HG03103 (cell line): ENCODE results near the gene GRM8.
A peak's percentile ranks its signal among the peaks of the same experiment; 100 is the strongest.

Experiments used
- ATAC-seq: cut with Tn5 transposase; IDR thresholded peaks from one replicate; pipeline ENCODE4 v1.9.1; 2021; ENCODE audit warnings: low read depth; ENCODE audit not compliant: unreplicated experiment

Gene GRM8

DNA sequence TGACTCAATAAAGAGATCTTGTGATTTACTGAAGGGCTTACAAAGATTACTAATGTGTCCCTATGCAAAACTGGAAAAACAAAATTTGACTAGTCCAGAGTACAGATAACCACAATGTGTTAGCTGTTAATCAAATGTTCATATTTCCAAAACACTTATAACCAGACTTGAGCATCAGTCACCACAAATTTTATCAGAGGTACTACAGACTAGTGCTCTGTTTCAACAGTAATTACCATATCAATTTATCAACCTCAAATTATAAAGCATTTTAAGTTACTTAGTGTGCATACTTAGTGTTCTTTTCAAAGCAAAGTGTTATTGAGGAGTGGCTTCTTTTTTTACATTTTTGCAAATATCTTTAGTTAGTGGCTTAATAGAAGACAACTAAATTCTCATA is 765.9 kb downstream of the GRM8 start:
- no peak for ATAC-seq

DNA sequence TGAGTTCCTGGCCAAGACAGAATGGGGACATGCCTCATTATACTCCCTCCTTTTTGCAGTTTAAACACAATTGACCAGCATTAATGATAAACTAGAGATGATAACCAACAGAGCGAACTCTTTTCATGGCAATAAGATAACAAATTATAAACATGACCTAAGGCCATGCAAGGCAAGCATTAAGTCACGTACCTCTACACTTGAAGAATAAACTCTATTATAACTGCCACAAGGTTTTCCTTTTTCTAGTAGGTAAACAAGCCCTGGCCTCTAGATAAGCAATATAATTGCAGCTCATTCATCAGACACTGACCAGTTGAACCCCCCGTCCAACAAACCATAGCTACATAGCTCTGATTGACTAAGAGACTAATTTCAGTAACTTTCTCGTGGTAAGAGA is 767.0 kb downstream of the GRM8 start:
- ATAC-seq: no peak

DNA sequence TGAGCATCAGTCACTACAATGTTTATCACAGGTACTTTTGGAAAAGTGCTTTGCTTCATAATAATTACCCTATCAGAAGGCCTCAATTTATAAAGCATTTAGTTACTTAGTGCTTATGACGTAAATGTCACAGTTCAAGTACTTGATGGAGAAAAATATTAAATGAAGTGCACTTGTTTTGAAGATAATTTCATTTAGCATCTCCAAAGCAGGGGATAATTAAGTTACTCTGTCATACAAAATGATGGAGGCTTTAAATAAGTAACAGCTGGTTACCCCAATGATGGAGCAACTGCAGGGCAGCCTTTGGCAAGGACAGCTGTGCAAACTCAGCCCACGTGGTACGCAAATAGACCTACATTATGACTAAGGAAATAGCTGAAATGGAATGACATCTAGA is 768.8 kb downstream of the GRM8 start:
- ATAC-seq: no peak

DNA sequence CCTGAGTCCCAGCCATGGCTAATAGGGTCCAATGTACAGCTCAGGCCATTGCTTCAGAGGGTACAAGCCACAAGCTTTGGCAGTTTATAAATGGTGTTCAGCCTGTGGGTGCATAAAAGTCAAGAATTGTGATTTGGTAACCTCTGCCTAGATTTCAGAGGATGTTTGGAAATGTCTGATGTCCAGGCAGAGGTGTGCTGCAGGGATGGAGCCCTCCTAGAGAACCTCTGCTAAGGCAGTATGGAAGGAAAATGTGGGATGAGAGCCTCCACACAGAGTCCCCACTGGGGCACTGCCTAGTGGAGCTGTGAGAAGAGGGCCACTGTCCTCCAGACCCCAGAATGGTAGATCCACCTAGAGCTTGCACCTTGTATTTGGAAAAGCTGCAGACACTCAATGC is 779.9 kb downstream of the GRM8 start:
- no peak for ATAC-seq

DNA sequence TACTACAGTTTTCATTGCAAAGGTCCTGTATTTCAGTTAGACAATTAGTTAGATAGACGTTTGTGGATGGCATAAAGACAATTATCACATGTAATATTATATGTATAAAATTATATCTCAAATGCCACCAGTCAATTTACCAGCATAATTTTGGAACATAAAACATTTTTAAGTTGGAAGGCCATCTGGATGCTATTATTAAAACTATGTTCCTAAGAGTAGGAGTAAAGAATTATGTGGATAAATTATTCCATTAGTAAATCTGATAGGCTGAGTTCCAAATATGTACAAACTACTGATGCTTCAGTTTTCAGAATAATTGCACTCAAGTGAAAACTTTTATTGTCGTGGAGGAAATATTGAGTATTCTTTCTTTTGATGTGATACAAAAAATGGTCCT is 790.3 kb downstream of the GRM8 start:
- ATAC-seq: no peak

DNA sequence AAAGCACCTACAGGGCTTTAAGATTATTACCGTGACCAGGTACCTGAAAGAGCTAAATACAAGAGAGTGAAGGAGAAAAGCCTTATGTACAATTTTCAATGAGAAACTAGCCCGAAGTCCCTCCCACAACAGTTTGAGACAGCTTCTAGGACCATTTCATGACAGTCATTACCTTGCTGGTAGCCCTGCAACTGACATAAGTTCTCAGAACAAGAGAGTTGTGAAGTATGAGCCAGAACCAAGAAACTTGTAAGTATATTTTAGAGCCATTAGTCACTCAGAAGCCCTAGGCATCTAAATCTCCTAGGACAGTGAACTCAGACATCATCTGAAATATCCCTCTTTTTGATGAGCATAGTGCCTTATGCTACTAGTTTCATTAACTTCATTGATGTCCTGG is 792.1 kb downstream of the GRM8 start:
- no peak for ATAC-seq

DNA sequence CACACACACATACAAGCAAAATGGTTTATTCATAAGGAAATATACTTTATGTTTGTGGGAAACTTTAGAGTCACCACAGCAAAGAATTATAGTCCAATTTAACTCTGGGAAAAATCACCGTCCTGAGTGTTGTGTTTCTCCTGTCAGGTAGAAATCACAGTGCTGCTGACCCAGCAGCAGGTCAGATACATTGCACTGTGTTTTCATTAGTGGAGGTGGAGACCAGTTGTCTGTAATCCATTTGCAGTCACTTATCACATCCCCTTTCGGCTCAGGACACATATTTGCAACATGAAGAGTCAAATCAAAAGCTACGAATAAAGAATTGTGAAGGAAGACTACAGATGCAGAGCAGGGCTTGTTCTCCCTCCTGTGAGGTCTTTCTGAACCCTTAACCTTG is 799.6 kb downstream of the GRM8 start:
- no peak for ATAC-seq

DNA sequence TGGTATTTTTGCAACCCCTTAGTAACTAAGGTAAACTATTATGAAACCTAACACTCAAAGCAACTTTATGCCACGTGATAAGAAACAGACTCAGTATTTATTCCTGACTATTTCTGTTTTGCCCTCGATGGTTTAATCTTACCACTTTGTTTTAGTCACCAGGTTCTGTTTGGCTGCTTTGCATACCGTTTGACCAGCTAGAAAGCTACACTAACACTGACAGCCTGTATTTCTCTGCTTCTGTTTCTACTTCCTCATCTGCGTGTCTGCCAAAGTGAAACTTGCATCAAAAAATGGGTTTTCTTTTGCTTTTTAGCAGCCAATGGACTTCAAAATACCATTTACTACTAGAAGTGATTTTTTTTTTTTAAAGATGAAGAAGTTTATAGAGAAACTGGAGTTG is 802.5 kb downstream of the GRM8 start:
- ATAC-seq: peak; percentile 94

DNA sequence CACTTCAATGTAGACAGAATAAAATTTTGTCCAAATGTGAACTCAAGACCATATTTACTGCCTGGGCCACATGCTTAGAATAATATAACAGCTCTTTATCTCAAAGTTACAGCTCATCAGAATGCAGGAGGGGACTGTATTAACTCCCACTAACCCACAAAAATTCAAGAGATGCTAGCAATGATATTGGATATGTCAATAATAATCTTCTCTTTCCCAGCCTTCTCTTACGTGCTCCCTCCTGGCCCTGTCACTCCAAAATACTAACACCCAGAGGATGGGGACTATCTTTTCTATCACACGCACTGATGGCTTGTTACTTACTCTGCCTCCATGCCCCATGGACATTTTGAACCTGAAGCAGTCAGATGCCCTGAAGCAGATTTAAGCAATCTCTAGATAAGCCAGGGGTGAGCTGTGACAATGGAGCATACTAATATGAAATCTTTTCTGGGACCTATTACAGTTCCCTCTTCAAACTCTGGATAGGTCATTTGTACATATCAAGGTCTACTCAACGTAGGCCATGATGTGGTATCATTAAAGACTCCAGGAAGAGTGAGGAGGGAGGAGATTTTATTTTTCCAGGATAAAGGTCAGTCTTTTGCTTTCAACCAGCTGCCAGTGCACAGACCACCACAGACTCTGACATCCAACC is 803.0 kb downstream of the GRM8 start:
- ATAC-seq: peak; percentile 8

DNA sequence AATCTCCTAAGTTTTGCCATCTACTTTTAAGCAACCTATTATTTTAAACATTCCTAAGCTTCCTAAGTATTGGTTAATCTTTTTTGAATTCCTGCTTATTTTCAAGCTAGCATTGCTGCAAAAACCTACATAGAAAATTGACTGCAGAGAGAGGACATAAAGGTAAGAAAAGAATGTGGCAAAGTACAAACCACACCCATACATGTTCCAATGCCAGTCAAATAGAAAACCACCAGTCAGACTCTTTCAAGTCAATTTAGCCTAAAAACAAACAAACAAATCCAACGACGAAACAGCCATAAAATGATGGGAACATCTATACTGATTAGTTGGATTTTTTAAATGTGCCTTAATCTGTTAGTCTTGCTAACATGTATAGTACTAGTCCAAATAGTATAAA is 804.8 kb downstream of the GRM8 start:
- no peak for ATAC-seq

DNA sequence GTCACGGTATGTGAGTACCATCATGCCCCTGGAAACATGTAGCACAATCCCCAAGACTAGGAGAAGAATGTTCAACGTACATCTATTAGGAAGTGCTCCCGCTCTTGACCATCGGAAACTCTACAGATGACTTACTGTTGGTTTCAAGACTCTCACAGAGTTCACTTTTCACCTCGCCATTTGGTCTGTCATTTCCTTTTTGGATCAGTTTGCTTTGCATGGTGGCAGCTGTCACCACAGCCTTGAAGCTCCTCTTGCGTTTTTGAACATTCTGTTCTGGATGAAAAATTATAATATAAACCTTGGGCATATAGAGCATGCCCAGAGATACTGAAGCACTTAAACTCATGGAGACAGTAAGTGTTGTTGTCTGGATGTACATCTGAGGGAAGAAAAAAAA is 806.8 kb downstream of the GRM8 start:
- no peak for ATAC-seq

DNA sequence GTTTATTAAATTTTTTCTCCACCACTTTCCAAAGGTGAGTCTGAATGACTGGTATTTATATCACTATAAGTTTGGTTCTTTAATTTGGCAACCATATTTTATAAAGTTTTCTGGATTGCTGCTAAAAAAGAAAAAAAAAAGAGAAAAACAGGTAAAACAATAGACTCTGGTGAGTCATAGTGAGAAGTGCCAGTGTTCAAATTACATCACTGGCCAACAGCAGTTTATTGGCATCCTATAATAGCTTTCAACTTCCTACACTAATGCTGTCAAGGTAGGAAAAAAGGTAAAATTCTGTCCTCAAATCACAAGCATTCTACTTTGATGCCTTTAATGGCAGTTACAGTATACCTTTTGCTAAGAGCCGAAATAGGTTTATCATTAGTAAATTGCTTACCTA is 808.8 kb downstream of the GRM8 start:
- no peak for ATAC-seq

DNA sequence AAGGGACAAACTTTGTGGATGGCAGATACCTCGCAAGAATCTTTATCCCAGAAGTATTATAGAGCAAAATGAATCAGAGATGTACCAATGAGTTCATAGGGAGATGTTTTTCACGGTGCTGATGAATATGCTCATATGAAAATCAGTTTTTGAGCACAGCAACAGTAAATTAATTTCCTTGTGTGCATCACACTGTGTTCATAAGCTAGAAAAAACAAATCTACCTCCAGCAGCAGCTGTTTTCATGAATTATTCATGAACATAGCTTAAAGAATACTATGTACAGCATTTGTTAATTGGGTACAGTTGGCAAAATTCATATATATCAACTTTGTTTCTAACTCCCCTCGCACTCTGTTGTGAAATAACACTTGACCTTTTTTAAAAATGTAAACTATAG is 809.8 kb downstream of the GRM8 start:
- no peak for ATAC-seq

DNA sequence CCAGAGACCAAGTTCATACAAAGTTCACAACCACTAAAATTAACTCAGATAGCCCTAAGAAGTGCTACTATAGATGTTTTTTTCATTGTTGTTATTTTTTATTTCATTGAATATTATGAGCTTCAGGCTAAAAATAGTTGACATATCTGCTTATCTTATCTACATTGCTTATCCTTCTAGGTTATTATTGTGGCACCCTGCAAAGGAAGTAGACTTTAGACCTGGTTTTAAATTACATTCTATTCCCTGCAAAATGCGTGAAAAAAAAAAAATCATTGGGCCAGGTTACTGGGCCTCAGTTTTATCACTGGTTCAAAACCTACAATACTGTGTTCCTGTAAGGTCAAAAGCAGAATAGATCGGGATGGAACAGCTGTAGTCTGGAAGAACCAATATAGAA is 811.0 kb downstream of the GRM8 start:
- no peak for ATAC-seq

DNA sequence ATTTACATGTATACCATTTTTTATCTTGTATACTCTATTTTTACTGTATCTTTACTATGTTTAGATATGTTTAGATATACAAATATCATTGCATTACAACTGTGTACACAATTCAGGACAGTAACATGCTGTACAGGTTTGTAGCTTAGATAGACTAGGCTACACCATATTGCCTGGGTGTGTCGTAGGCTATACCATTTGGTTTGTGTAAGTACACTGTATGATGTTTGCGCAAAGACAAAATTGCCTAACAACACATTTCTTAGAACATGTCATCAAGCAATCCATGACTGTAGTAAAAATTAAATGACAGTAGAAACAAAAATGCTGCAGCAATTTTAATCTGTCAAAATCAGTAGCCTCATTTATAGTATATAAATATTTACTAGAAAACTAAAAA is 812.2 kb downstream of the GRM8 start:
- no peak for ATAC-seq

DNA sequence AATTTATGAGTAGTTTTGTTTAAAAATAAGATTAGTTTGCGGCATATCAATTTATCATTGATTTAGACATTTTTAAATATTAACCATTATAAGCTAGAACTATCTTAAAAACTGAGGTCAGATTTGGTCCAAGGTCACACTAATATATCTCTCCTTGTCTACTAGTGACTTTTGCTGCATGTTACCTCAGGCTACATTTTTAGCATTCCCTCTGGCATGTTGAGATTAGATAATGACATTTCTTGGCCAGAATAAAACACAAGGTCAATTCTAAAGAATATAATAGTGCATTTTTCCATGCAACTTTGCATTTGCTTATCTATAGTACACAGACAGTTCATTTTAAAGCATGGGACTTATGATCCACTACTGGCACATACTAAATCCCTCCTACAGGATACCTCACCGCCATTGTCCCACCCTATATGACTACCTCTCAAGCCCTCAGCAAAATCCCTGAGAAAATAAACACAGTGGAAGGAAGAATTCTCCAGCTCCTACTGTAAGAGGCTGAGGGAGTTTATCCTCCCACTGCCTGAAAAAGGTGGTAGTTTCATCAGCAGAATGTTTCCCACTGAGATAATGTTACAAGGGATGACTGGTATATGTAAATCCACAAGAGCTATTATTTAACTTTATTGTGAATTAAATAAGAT is 816.4 kb downstream of the GRM8 start:
- no peak for ATAC-seq

DNA sequence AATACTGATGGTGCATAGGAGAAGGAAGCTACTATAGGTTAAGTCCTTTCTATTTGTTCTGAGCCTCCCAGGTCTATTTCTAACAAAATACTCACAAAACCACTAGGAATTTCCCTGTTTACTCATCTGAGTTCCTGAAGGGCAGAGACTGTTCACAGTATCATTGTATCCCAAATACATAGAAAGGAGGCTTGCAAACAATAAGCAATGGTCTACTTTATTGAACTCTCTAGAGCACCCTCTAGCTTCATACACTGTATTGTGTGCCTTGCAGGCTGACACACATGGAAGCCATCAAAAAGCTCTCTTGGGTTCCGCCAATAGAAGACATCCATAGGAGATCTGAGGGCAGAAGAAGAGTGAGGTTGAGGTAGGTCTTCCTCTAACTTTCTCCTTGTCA is 826.1 kb downstream of the GRM8 start:
- no peak for ATAC-seq

DNA sequence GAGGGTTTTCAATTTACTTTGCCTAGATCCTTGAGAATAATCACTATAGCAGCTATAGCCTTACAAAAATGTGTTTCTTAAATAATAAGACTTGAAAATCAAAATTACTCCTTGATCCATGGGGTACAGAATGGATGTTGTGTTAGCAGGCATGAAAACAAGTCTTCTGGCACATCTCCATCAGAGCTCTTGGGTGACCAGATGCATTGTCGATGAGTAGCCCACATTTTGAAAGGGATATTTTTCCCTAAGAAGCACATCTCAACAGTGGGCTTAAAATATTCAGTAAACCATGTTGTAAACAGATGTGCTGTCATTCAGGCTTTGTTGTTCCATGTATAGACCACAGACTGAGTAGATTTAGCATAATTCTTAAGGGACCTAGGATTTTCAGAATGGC is 827.8 kb downstream of the GRM8 start:
- ATAC-seq: no peak

DNA sequence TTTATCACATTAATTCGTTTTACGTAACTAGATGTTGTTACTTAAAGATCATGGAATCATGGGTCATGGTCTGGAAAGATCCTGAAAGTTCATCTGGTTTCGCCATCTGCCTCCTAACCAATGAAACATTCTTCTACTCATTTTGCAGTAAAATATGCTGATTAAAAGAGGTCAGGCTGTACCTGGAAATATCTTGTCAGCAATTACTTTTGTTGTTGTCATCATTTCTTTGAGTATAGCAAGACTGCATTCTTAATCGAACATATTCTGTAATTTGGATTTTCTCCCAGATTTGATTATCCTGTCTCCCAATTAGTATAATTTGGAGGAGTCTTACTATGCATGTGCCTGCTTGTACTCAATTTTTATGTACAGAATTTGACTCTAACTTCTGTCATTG is 833.7 kb downstream of the GRM8 start:
- ATAC-seq: no peak

DNA sequence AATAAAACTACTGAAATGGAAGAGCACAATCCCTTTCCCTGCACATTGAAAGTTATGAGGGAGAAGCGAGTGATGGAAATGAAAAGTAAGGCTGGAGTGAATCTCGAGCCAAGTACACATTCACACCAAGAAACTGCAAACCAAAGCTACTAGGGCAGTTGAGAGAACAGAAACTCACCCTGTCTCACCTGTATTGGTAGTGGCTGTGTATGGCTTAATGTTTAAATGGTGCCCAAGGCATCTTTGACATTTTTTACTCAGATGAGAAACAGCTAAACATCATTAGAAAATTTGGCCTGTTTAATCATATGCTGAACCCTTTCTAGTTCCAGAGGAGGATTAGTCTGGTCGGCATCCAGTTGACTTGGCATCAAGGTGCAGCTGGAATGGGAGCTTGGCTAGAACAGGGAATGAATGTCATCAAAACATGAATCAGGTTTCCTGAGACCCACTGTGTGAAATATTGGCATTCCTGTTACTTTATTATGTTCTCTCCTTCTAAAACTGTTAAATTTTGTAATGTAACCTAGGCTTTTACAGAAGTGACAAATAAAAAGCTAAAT is 840.8 kb downstream of the GRM8 start:
- ATAC-seq: no peak

DNA sequence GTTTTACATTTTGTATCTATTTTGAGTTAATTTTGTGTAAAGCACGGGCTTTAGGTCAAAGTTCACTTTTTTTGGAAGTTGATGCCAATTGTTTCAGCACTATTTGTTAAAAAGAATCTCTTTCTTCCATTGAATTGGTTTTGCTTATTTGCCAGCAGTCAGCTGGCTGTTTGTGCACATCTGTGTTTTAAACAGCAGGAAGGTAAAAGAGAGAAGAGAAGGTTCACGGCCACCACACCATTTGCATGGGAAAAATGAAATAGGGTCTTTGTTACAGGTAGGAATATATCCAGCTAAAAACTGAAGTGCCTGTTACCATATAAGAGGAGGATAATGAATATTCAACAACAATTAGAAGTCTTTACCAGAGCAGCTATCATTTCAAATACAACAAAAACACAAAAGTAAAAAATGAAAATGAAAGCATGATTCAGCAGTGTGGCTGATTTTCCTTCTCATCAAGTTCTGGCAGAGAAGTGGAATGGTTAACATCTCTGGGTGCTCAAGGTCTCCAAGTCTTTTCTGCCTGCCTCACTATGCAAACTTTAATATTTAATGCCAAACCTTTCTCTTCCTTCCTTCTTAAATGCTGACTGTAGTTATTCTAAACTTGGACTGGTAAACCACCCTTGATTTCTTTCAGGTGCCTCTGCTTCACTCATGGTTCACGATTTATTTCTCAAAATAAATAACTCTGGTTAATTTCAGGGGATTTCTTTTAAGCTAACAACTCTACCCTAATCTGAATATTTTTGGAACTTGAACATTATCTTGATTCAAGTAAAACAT is 841.5 kb downstream of the GRM8 start:
- no peak for ATAC-seq

DNA sequence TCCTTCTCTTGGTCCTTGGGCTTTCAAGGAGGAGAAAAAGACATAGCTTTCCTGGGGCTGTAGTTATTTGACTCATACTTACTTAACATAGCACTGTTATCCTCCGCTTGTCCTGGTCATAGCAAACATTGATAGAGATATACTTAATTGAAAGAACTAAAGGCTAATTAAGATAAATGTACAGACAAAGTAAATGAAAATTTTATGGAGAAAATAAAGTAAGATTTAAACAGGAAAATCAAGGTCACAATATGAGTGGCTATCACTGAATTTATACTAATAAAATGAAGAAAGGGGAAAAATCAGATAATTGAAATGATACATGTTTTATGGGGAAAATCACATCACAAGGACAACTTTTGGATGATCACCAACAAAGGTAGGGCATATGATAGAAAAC is 849.7 kb downstream of the GRM8 start:
- no peak for ATAC-seq
